Non-pigmented ciliary epithelial cell (primary cell): ENCODE data around the gene GAD1.

Experiments
- DNase-seq: peaks from one replicate; pipeline ENCODE4 v3.0.0-alpha.2; 2010; ENCODE audit warnings: low read depth

GAD1 gene

GRCh38 chr2:170846314-170846713, 29.6 kb downstream of the GAD1 start:
- no peak for DNase-seq

- no peak for DNase-seq
Observed at GRCh38 chr2:170847716-170848115, 31.0 kb downstream of the GAD1 start.

GRCh38 chr2:170848587-170848986, 31.9 kb downstream of the GAD1 start:
- peak; percentile 50 for DNase-seq

- no peak for DNase-seq
Observed at GRCh38 chr2:170850251-170850650, 33.6 kb downstream of the GAD1 start.

- no peak for DNase-seq
Observed at GRCh38 chr2:170851635-170852034, 34.9 kb downstream of the GAD1 start.

- no peak for DNase-seq
Observed at GRCh38 chr2:170856066-170856465, 39.4 kb downstream of the GAD1 start.

GRCh38 chr2:170862286-170862902, 45.7 kb downstream of the GAD1 start:
- DNase-seq, result no peak

- DNase-seq, result no peak
Observed at GRCh38 chr2:170863087-170863486, 46.4 kb downstream of the GAD1 start.

GRCh38 chr2:170869036-170869435, 52.3 kb downstream of the GAD1 start:
- DNase-seq, result no peak

- DNase-seq, result no peak
Observed at GRCh38 chr2:170869461-170869860, 52.8 kb downstream of the GAD1 start.

- peak; percentile 36 for DNase-seq
Observed at GRCh38 chr2:170873035-170873692, 56.5 kb downstream of the GAD1 start.

- DNase-seq, result no peak
Observed at GRCh38 chr2:170878066-170878465, 61.4 kb downstream of the GAD1 start.

GRCh38 chr2:170878505-170878904, 61.8 kb downstream of the GAD1 start:
- no peak for DNase-seq

GRCh38 chr2:170881840-170882239, 65.2 kb downstream of the GAD1 start:
- no peak for DNase-seq

GRCh38 chr2:170882758-170883157, 66.1 kb downstream of the GAD1 start:
- DNase-seq, result no peak

GRCh38 chr2:170883683-170884082, 67.0 kb downstream of the GAD1 start:
- DNase-seq, result no peak

GRCh38 chr2:170885130-170885791, 68.6 kb downstream of the GAD1 start:
- DNase-seq, result no peak

GRCh38 chr2:170886386-170886785, 69.7 kb downstream of the GAD1 start:
- peak; percentile 30 for DNase-seq

- no peak for DNase-seq
Observed at GRCh38 chr2:170887496-170887895, 70.8 kb downstream of the GAD1 start.

GRCh38 chr2:170887896-170888295, 71.2 kb downstream of the GAD1 start:
- no peak for DNase-seq

GRCh38 chr2:170891893-170892292, 75.2 kb downstream of the GAD1 start:
- DNase-seq, result no peak

- DNase-seq, result no peak
Observed at GRCh38 chr2:170892391-170892951, 75.8 kb downstream of the GAD1 start.
